Measurements from ENCODE around the gene TRANK1. TPM values are rescaled to one million over a fixed set of nuclear protein-coding genes. Genes with fewer than 3 reads are reported as not detected.

TRANK1 gene
- total RNA-seq, 4 donors from 2014 or later, result 2.1 to 4.6 (median 2.4) TPM

- Histone ChIP-seq H3K36me3 (no peaks in the 10 kb centered on the region), H3K4me3 (no peak overlapping the region), H3K9me3 (no peaks in the 10 kb centered on the region), H3K4me1 (no peaks in the 10 kb centered on the region), H3K27ac (no peak overlapping the region), H3K27me3 (no peaks in the 10 kb centered on the region)
- intact Hi-C loops (cut with DNase I; ENCODE audit: low total_unique reads), result no loop called here
- TF ChIP-seq CTCF (IDR thresholded peaks at IDR 0.05 in 4 of 5, conservative IDR thresholded peaks at IDR 0.05 in 1 of 5), result no peak
- no peak for TF ChIP-seq POLR2A (IDR thresholded peaks at IDR 0.05)
- no peak for DNase-seq
- ATAC-seq, result no peak
- in situ Hi-C loops (cut with MboI; ENCODE audit: low sequenced_read_pairs in 4 of 4), result no loop called here
Measured at GRCh38 chr3:36924744-36925521, 19.9 kb downstream of the TRANK1 start.

DNA sequence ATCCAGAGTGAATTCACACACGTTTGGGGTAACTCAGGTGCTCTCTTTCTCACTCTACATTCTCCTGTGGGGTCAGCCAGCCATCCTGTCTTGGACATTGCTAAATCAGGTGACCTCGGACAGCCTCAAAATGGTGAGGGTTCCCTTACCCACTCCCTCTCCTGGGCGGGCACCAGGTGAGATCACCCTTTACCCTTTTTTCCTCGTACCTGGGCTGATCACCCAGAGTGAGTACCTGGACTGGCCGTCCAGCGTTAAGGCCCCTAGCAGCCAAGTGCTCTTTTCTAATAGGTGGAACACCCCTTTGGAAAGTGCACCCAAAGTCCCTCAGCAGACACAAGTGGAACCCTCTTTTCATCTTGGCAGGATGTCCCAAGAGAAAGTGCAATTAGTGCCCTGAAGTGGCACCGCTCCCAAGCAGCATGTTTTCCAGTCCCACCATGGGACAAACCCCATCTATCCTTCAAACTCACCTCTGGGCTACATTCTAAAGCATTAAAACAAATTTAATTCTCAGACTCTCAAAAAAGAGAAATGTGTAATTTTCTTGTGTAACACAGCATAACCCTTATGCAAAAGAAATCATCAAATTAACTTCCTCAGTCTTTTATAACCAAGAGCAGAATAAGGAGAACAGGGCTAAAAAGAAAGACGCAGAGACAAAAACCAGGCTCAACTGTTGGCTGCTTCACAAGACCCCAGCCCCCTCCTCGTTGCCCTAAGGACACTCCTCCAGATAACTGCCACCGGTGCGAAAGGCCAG, 20.7 kb downstream of the TRANK1 start:
- H3K27ac ChIP-seq, result no peak overlapping the region
- H3K4me3 ChIP-seq, result no peak overlapping the region
- ATAC-seq, result no peak
- no peaks in the 10 kb centered on the region for H3K27me3 ChIP-seq
- in situ Hi-C loops (cut with MboI; ENCODE audit: low sequenced_read_pairs in 4 of 4) (no loop called here), intact Hi-C loops (cut with DNase I; ENCODE audit: low total_unique reads) (no loop called here)
- H3K4me1 ChIP-seq, result no peaks in the 10 kb centered on the region
- no peaks in the 10 kb centered on the region for H3K9me3 ChIP-seq
- H3K36me3 ChIP-seq, result no peaks in the 10 kb centered on the region
- no peak for TF ChIP-seq CTCF (IDR thresholded peaks at IDR 0.05 in 4 of 5, conservative IDR thresholded peaks at IDR 0.05 in 1 of 5)
- no peak for TF ChIP-seq POLR2A (IDR thresholded peaks at IDR 0.05)
- no peak for DNase-seq

GRCh38 chr3:36923523-36923943, 21.3 kb downstream of the TRANK1 start:
- Histone ChIP-seq H3K27me3 (no peaks in the 10 kb centered on the region), H3K4me3 (no peak overlapping the region), H3K9me3 (no peaks in the 10 kb centered on the region), H3K27ac (no peak overlapping the region), H3K4me1 (no peaks in the 10 kb centered on the region), H3K36me3 (no peaks in the 10 kb centered on the region)
- TF ChIP-seq POLR2A (IDR thresholded peaks at IDR 0.05) (no peak), CTCF (IDR thresholded peaks at IDR 0.05 in 4 of 5, conservative IDR thresholded peaks at IDR 0.05 in 1 of 5) (peak in 1 of 5 experiments; percentile 29)
- intact Hi-C loops (cut with DNase I; ENCODE audit: low total_unique reads) (no loop called here), in situ Hi-C loops (cut with MboI; ENCODE audit: low sequenced_read_pairs in 4 of 4) (no loop called here)
- DNase-seq (no peak), ATAC-seq (no peak)

- in situ Hi-C loops (cut with MboI; ENCODE audit: low sequenced_read_pairs in 4 of 4) (no loop called here), intact Hi-C loops (cut with DNase I; ENCODE audit: low total_unique reads) (no loop called here)
- TF ChIP-seq POLR2A (IDR thresholded peaks at IDR 0.05) (no peak), CTCF (IDR thresholded peaks at IDR 0.05 in 4 of 5, conservative IDR thresholded peaks at IDR 0.05 in 1 of 5) (no peak)
- ATAC-seq (no peak), DNase-seq (no peak)
- H3K36me3 ChIP-seq, result no peaks in the 10 kb centered on the region
- no peak overlapping the region for H3K27ac ChIP-seq
- no peaks in the 10 kb centered on the region for H3K9me3 ChIP-seq
- H3K4me1 ChIP-seq, result no peaks in the 10 kb centered on the region
- no peak overlapping the region for H3K4me3 ChIP-seq
- no peaks in the 10 kb centered on the region for H3K27me3 ChIP-seq
Measured at GRCh38 chr3:36920884-36921567, 23.8 kb downstream of the TRANK1 start.
